HG02981 (cell line): ENCODE measurements around the gene CCT8.
"Not testable (repeated sequence)": the region's sequence is repeated elsewhere in the genome, so short reads cannot be mapped to it uniquely, and the experiment has no call there.

Experiments used
- ATAC-seq: cut with Tn5 transposase; IDR thresholded peaks from one replicate; pipeline ENCODE4 v1.9.1; 2021; ENCODE audit warnings: mild to moderate bottlenecking, moderate library complexity; ENCODE audit not compliant: unreplicated experiment

Gene CCT8

GRCh38 chr21:29078869-29079767, 5.7 kb upstream of the CCT8 start:
- ATAC-seq: peak; percentile 65

- ATAC-seq: no peak
These were observed 4.2 kb upstream of the CCT8 start for GRCh38 chr21:29077651-29078090.

GRCh38 chr21:29076731-29077640, 3.5 kb upstream of the CCT8 start:
- ATAC-seq: not testable (repeated sequence)

DNA sequence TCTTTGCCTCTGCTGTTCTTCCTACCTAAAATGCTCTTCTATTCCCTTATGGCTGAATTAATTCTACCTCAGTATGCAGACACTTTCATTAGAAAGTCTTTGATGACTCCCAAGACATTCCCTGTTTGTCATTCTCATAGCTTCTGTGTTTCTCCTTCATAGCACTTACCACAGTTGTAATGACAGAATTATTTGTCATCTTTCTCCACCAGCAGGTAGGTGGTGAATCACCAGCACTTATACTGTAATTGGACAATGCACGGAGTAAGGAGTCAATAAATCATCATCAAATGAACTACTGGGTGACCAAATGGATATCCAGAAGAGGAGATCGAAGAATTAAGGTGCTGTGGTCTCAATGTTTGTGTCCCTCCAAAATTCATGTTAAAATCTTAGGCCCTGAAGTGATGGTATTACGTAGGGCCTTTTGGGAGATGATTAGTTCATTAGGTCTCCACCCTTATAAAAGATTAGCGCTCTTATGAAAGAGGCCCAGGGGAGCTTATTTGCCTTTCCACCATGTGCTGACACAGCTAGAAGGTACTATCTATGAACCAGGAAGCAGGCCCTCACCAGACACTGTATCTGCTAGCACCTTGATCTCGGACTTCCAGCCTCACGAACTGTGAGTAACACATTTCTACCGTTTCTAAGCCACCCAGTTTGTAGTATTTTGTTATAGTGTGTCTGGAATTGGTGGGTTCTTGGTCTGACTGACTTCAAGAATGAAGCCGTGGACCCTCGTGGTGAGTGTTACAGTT, 2.4 kb upstream of the CCT8 start:
- no peak for ATAC-seq

DNA sequence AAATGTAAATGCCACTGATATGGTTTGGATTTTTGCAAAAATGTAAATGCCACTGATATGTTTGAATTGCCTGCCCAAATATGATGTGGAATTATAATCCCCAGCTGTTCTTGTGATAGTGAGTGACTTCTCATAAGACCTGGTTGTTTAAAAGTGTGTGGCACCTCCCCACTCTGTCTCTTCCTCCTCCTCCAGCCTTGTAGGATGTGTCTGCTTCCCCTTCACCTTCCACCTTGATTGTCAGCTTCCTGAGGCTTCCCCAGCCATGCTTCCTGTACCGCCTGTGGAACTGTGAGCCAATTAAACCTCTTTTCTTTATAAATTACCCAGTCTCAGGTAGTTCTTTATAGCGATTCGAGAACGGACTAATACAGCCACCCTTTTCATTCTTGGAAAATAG, 1.3 kb upstream of the CCT8 start:
- no peak for ATAC-seq

DNA sequence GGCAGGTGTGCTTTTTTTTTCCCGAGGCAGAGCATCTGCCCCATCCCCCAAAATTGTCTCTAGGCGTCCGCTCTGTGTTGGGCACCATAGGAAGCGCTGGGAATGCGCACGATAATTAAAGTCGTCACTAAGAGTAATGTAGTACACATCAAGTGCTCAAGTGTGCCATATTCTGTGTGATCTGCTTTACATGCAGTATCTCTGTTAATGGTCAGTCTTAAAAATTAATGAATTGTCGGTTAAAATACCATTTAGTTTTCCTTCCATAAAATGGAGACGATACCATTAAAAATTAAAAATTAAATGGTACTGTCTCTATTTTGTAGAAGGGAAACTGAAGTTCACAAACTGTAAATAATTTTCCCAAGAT, 544 bp upstream of the CCT8 start:
- no peak for ATAC-seq

- ATAC-seq: no peak
These were observed 601 bp downstream of the CCT8 start for GRCh38 chr21:29072873-29073221.

GRCh38 chr21:29064850-29065481, 8.5 kb downstream of the CCT8 start:
- ATAC-seq: peak; percentile 98

DNA sequence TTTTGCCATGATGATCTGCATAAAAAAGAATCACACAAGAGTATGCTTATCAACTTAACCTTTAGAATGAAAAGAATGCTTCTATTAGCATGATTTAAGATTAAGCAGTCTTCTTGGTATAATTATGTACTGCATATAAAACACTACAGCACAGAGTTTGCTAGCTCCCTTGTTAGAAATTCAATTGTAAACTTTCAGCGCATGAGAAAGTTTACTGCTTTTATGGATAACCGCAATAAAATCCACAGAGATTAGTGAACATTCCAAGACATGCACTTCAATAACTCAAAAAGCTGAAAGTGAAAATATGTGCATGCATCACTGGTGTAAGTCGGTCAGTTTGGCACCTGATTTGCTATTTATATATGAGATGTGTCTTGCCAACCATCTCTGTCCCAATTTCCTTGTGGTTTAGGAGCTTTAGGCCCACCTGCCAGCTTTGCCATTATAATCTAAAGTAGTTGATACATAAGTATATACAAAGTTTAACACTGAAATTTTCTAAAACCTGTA, 16.9 kb downstream of the CCT8 start:
- no peak for ATAC-seq

DNA sequence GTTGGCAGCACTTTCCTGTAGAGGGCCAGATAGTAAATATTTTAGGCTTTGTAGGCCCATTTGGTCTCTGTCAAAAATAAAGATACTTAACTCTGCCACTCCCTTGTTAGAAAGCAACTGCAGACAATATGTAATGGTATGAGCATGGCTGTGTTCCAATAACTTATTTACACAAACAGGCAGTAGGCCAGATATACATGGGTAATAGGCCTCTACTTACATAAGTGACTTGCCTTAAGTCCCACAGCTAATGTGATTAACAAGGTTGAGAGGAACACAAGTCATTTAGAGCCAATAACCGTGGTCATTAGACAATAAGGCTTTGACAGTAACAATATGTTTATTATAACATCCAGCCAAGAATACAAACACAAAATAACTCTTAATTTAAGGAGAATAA, 17.4 kb downstream of the CCT8 start:
- ATAC-seq: no peak

DNA sequence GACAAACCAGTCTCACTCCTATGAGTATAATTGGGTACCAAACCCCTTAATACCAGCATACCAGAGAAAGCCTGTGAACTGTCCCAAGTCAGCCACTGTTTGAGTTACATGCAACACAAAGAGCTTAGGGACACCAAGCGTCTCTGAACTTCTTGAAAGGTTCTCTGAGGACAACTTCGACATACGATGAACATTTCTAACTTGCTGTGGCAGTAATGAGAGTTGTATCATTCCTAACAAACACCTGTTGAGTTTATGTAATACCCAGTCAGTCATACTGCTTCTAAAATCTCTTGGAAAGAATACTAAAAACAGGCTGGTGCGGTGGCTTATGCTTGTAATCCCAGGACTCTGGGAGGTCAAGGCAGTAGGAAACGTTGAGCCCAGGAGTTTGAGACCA, 18.4 kb downstream of the CCT8 start:
- no peak for ATAC-seq

DNA sequence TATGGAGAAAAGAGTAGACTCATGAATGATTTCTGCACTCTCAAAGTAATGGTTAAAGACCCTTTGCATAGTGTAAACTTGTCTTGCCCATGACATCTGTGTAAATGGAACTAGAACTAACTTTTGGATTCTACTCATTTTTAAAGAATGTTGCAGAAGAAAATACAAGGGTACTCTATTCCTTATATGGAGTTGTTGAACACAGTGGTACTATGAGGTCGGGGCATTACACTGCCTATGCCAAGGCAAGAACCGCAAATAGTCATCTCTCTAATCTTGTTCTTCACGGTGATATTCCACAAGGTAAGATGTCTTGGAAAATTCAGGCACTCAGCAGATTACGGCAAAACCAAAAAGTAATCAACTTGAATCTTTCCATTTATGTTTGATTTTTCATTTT, 19.8 kb downstream of the CCT8 start:
- no peak for ATAC-seq

DNA sequence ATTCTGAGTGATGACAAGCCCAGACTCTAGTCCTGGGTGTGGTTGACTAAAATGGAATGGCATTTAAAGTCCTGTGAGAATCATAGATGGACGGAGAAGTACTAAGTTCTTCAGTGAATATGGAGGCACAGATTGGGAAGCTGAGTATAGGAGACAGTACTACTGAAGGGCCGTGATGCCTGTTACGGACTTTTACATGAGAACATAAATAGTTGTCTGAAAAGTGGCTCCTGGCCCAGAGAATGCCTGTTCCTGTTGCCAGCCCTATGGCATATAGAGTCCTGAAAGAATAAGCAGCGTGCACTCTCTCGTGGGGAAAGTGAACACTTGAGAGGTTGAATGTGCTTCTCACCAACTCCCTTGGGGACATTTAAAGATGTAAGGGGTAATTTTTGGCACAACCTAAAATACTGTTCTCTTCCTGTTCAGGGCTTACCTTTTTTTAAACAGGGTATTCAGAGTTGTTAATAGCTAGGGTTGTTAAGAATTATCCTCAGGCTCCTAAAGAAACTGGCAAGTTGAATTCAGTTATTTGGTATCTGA, 20.4 kb downstream of the CCT8 start:
- no peak for ATAC-seq

- no peak for ATAC-seq
These were observed 21.2 kb downstream of the CCT8 start for GRCh38 chr21:29052224-29052623.

DNA sequence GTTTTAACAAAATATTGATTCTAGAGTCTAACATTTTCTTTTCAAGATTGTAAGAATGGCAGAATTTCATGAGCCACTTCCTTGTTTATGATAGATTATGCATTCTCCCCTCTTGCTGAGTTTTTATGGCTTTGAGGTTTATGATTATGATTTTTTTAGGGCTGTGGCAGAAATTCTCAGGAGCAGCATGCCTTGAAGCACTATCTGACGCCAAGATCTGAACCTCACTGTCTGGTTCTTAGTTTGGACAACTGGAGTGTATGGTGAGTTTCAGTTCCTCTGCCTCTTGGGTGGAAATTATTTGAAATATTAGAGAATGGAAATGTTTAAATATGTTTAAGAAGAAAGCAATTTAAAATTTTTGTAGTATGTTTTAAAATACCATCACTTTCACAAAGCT, 38.8 kb downstream of the CCT8 start:
- no peak for ATAC-seq

DNA sequence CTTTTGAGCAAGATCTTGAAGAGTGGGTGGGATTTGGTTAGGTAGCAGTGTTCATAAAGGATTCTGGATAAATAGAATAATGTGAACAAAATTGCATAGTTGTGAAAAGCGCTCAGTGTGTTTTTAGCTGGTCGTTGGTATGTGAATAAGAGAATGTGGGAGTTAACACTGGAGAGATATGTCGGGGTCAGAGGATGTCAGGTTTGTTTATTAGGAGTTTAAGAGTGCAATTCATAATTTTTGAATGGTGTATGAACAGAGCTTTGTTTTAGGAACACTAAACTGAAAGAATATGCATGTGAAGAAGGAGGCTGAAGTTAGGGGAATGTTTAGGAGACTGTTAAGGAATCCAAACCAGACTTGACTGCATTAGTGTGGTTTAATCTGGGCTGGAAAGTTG, 39.6 kb downstream of the CCT8 start:
- no peak for ATAC-seq

GRCh38 chr21:29033301-29033700, 40.1 kb downstream of the CCT8 start:
- no peak for ATAC-seq

GRCh38 chr21:29030909-29031308, 42.5 kb downstream of the CCT8 start:
- no peak for ATAC-seq

DNA sequence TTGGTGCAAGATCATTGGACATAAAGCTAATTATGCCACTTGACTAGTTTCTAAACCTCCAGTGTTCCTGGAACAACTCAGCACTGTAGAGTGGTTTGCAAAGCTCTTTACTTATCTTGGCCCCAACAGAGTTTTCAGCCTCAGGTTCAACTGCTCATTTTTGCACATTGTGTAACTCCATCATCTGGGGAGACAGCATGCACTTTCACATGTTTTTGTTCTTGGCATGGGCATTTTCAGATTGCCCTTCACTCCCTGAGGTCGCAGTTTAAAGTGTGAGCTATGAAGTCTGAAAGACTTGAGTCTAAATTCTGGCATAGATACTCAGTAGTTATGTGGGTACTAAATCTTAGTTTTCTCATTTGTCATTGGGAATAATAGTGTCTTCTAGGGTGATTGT, 43.9 kb downstream of the CCT8 start:
- ATAC-seq: no peak

- no peak for ATAC-seq
These were observed 48.1 kb downstream of the CCT8 start for GRCh38 chr21:29025328-29025713.
